Mesendoderm (in vitro differentiated cells): ENCODE measurements around the gene LGR4.

Experiments
- DNase-seq: peaks from one replicate; pipeline ENCODE4 v3.0.0; 2013
- H2AK5ac ChIP-seq: 2 replicates; pipeline ENCODE4 v1.6.1; 2013; ENCODE audit warnings: low read length, inconsistent platforms
- H2BK120ac ChIP-seq: 2 replicates; pipeline ENCODE4 v1.6.1; 2013; ENCODE audit warnings: low read depth, mild to moderate bottlenecking, low read length, moderate library complexity, mixed read lengths
- H2BK15ac ChIP-seq: replicated peaks from 2 replicates; pipeline ENCODE4 v1.6.1; 2013; ENCODE audit warnings: low read depth, mild to moderate bottlenecking, moderate library complexity
- H2BK5ac ChIP-seq: 2 replicates; pipeline ENCODE4 v1.6.1; 2013; ENCODE audit warnings: low read length, inconsistent platforms
- H3K18ac ChIP-seq: 2 replicates; pipeline ENCODE4 v1.6.1; 2013; ENCODE audit warnings: mild to moderate bottlenecking, low read length, mixed read lengths
- H3K23ac ChIP-seq: one replicate; pipeline ENCODE4 v1.6.1; 2013; ENCODE audit warnings: low read length
- H3K27ac ChIP-seq: 2 replicates; pipeline ENCODE4 v1.5.1; 2013; ENCODE audit warnings: low read depth, mild to moderate bottlenecking, inconsistent platforms, low read length, moderate library complexity
- H3K27me3 ChIP-seq: 2 replicates; pipeline ENCODE4 v1.6.1; 2013; ENCODE audit warnings: low read length, control low read depth, mild to moderate bottlenecking, inconsistent platforms; ENCODE audit not compliant: insufficient read depth, poor library complexity
- H3K36me3 ChIP-seq: 2 replicates; pipeline ENCODE4 v1.6.1; 2013; ENCODE audit warnings: low read length, inconsistent platforms; ENCODE audit not compliant: control insufficient read depth, insufficient read depth
- H3K4ac ChIP-seq: one replicate; pipeline ENCODE4 v1.6.1; 2013; ENCODE audit warnings: low read depth, mild to moderate bottlenecking, low read length, moderate library complexity
- H3K4me1 ChIP-seq: 2 replicates; pipeline ENCODE4 v1.6.1; 2013; ENCODE audit warnings: low read depth, low read length, inconsistent platforms; ENCODE audit not compliant: control insufficient read depth
- H3K4me2 ChIP-seq: 2 replicates; pipeline ENCODE4 v1.6.1; 2013; ENCODE audit warnings: low read length
- H3K4me3 ChIP-seq: 2 replicates; pipeline ENCODE4 v1.5.1; 2013; ENCODE audit warnings: mild to moderate bottlenecking, low read length
- H3K56ac ChIP-seq: one replicate; pipeline ENCODE4 v1.6.1; 2013; ENCODE audit warnings: low read length
- H3K79me1 ChIP-seq: 2 replicates; pipeline ENCODE4 v1.6.1; 2013; ENCODE audit warnings: low read length, inconsistent platforms
- H3K79me2 ChIP-seq: 2 replicates; pipeline ENCODE4 v1.6.1; 2013; ENCODE audit warnings: mild to moderate bottlenecking, low read length; ENCODE audit not compliant: control insufficient read depth, insufficient read depth
- H3K9ac ChIP-seq: 2 replicates; pipeline ENCODE4 v1.6.1; 2013; ENCODE audit warnings: low read length, inconsistent platforms
- H4K5ac ChIP-seq: one replicate; pipeline ENCODE4 v1.6.1; 2013; ENCODE audit warnings: low read length
- H4K8ac ChIP-seq: one replicate; pipeline ENCODE4 v1.6.1; 2013; ENCODE audit warnings: low read depth, mild to moderate bottlenecking, control low read depth, low read length, moderate library complexity
- WGBS: extraction: QIAGEN DNeasy Blood & Tissue Kit; methylation state at CpG from one replicate; pipeline ENCODE4 v1.1.7; 2013; ENCODE audit warnings: low lambda C conversion rate, missing lambda C conversion rate; ENCODE audit not compliant: insufficient coverage; ENCODE audit errors: extremely low coverage; 5-methylcytosine and 5-hydroxymethylcytosine counted together

Gene LGR4

DNA sequence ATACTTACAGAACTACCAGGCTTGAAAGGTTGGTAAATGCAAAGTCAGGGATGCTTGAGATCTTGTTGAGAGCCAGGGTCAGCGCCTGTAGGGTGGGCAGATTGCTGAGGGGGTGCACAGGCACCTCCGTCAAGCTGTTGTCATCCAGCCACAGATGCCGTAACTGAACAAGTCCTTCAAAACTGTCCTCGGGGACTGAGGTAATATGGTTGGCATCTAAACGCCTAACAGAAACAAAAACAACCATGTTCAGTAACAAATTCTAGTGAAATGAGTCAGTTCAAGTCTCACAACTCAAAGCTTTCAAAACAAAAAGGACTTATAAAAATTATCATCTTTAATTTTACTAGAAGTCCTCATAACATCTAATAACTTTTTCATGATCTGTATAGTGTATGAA lies 87.3 kb downstream of the LGR4 start:
- H3K27me3 ChIP-seq, result no peaks in the 10 kb centered on the region
- no peaks in the 10 kb centered on the region for H3K36me3 ChIP-seq
- no peak overlapping the region for H4K5ac ChIP-seq
- H3K4me2 ChIP-seq, result no peak overlapping the region
- no peak overlapping the region for H4K8ac ChIP-seq
- no peak overlapping the region for H3K27ac ChIP-seq
- WGBS, result no CpG with 5 or more reads among the region's 5 CpGs
- no peaks in the 10 kb centered on the region for H3K79me2 ChIP-seq
- no peak overlapping the region for H3K4ac ChIP-seq
- no peak overlapping the region for H3K18ac ChIP-seq
- H3K79me1 ChIP-seq, result no peaks in the 10 kb centered on the region
- H3K4me1 ChIP-seq, result peaks cover 2% of the 10 kb centered on the region
- H3K9ac ChIP-seq, result no peak overlapping the region
- DNase-seq, result no peak
- H2BK5ac ChIP-seq, result no peak overlapping the region
- no peak overlapping the region for H3K23ac ChIP-seq
- H3K56ac ChIP-seq, result no peak overlapping the region
- H2BK120ac ChIP-seq, result no peak overlapping the region
- H3K4me3 ChIP-seq, result no peak overlapping the region
- H2AK5ac ChIP-seq, result no peak overlapping the region
- H2BK15ac ChIP-seq, result no peak overlapping the region

DNA sequence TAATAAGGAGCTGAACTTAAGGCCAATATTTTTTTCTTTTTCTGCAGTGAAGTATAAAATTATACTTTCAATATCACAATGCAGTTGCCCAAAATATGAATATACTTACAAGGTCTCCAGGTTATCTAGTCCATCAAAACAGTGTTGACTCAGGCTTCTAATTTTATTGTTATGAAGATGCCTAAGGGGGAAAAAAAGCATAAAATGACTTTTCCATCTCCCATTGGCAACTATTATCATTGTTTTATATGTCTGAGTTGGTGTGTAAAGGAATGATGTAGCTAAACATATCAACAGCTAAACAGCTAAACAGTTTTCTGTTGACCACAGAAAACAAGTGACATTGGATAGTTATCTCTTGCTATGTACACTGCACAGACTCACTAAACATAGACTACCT lies 88.4 kb downstream of the LGR4 start:
- Histone ChIP-seq H3K27me3 (no peaks in the 10 kb centered on the region), H4K8ac (no peak overlapping the region), H3K18ac (no peak overlapping the region), H3K79me2 (no peaks in the 10 kb centered on the region), H3K27ac (no peak overlapping the region), H2BK5ac (no peak overlapping the region), H2BK120ac (no peak overlapping the region), H3K36me3 (no peaks in the 10 kb centered on the region), H3K4me3 (no peak overlapping the region), H3K56ac (no peak overlapping the region), H4K5ac (no peak overlapping the region), H3K23ac (no peak overlapping the region), H3K79me1 (no peaks in the 10 kb centered on the region), H3K4ac (no peak overlapping the region), H3K4me1 (peaks cover 2% of the 10 kb centered on the region), H3K9ac (no peak overlapping the region), H2BK15ac (no peak overlapping the region), H3K4me2 (no peak overlapping the region), H2AK5ac (no peak overlapping the region)
- DNase-seq, result no peak

DNA sequence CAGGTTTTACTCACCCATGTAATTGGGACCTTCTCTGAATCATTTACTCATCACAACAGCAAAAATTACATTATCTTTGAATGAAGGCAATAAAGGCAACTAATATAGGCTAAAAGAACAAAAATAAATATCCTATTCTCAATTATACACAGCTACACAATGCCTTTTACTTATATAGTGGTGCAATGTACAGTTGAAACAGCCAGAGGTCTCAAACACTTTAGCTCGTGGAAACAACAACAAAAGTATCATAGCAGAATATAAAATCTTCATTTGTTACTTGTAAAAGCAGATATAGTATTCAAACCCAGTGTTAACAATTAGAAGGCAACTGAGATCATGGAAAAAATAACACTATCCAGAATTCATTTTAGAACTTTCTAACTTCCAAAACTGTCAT lies 88.9 kb downstream of the LGR4 start:
- Histone ChIP-seq H3K4ac (no peak overlapping the region), H3K79me1 (no peaks in the 10 kb centered on the region), H4K5ac (no peak overlapping the region), H3K56ac (no peak overlapping the region), H2AK5ac (no peak overlapping the region), H3K36me3 (no peaks in the 10 kb centered on the region), H3K27ac (no peak overlapping the region), H2BK15ac (no peak overlapping the region), H3K4me2 (no peak overlapping the region), H3K4me1 (peaks cover 2% of the 10 kb centered on the region), H2BK120ac (no peak overlapping the region), H3K4me3 (no peak overlapping the region), H3K9ac (no peak overlapping the region), H3K18ac (no peak overlapping the region), H3K23ac (no peak overlapping the region), H3K27me3 (no peaks in the 10 kb centered on the region), H3K79me2 (no peaks in the 10 kb centered on the region), H4K8ac (no peak overlapping the region), H2BK5ac (no peak overlapping the region)
- no peak for DNase-seq
- WGBS, result no CpG with 5 or more reads among the region's 1 CpG

DNA sequence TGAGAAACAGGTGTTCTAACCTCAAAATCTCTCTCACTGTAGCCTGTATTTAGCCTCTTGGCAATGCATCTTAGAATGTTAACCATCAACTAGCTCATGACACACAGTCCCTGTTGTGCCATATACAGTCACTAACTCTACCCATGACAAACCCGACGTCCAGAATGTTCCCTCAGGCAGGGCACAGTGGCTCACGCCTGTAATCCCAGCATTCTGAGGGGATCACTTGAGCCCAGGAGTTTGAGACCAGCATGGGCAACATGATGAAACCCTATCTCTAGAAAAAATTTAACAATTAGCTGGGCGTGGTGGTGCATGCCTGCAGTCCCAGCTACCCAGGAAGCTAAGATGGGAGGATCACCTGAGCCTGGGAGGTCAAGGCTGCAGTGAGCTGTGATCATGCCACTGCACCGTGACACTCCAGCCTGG lies 91.3 kb downstream of the LGR4 start:
- no peak overlapping the region for H3K9ac ChIP-seq
- H3K79me2 ChIP-seq, result no peaks in the 10 kb centered on the region
- no peaks in the 10 kb centered on the region for H3K4me1 ChIP-seq
- no peak overlapping the region for H3K27ac ChIP-seq
- no peak overlapping the region for H3K18ac ChIP-seq
- no peak overlapping the region for H3K4me2 ChIP-seq
- no peak for DNase-seq
- H2AK5ac ChIP-seq, result no peak overlapping the region
- no peak overlapping the region for H2BK120ac ChIP-seq
- H3K27me3 ChIP-seq, result no peaks in the 10 kb centered on the region
- H2BK15ac ChIP-seq, result no peak overlapping the region
- H4K5ac ChIP-seq, result no peak overlapping the region
- no CpG with 5 or more reads among the region's 5 CpGs for WGBS
- no peaks in the 10 kb centered on the region for H3K36me3 ChIP-seq
- H3K4me3 ChIP-seq, result no peak overlapping the region
- no peak overlapping the region for H2BK5ac ChIP-seq
- H3K56ac ChIP-seq, result no peak overlapping the region
- no peak overlapping the region for H4K8ac ChIP-seq
- H3K79me1 ChIP-seq, result no peaks in the 10 kb centered on the region
- H3K23ac ChIP-seq, result no peak overlapping the region
- H3K4ac ChIP-seq, result no peak overlapping the region

DNA sequence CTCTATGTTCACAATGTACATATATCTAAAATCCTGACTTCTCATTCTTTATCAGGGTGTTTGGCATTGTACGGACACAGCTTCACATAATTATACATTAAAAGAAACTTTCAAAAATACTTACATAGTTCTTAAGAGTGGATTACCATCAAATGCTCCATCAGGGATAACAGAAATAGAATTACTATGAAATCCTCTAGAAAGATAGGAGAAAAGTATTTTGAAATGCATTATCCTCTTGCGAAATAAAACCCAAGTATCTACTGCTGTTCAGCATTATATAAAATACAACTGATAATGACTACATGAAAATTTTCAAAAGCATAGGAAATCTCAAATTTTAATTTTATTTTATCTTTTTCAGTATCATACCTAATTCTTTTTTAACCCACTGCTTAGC lies 91.8 kb downstream of the LGR4 start:
- H2BK15ac ChIP-seq, result no peak overlapping the region
- H3K27me3 ChIP-seq, result no peaks in the 10 kb centered on the region
- no peak overlapping the region for H2AK5ac ChIP-seq
- H2BK5ac ChIP-seq, result no peak overlapping the region
- no peaks in the 10 kb centered on the region for H3K79me2 ChIP-seq
- H3K4me3 ChIP-seq, result no peak overlapping the region
- no peak overlapping the region for H3K4me2 ChIP-seq
- H3K36me3 ChIP-seq, result no peaks in the 10 kb centered on the region
- H3K4ac ChIP-seq, result no peak overlapping the region
- H3K56ac ChIP-seq, result no peak overlapping the region
- no peak overlapping the region for H4K5ac ChIP-seq
- no peak overlapping the region for H4K8ac ChIP-seq
- no peak overlapping the region for H3K18ac ChIP-seq
- no CpG with 5 or more reads among the region's 2 CpGs for WGBS
- H2BK120ac ChIP-seq, result no peak overlapping the region
- H3K27ac ChIP-seq, result no peak overlapping the region
- H3K79me1 ChIP-seq, result no peaks in the 10 kb centered on the region
- no peak overlapping the region for H3K23ac ChIP-seq
- H3K9ac ChIP-seq, result no peak overlapping the region
- DNase-seq, result no peak
- H3K4me1 ChIP-seq, result no peaks in the 10 kb centered on the region

DNA sequence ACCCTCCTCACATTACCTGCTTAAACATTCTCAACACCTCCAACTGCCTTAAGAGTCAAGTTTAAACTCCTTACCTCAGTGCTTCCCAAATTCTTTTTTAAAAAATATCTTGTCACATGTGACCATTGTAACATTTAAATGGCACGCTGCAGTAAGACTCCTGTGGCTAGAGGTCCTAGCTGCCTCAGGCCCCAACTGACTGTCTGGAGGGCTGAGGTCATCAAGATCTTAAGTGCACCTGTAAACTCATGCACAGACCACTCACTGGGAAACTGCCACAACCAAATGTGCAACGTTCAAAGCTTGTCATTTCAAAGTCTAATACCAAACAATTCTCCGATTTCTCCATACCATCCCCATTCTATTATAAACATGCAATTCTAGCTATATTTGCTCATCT lies 93.1 kb downstream of the LGR4 start:
- no peaks in the 10 kb centered on the region for H3K4me1 ChIP-seq
- H2BK5ac ChIP-seq, result no peak overlapping the region
- H3K79me2 ChIP-seq, result no peaks in the 10 kb centered on the region
- H2BK15ac ChIP-seq, result no peak overlapping the region
- no peaks in the 10 kb centered on the region for H3K27me3 ChIP-seq
- no peak overlapping the region for H3K18ac ChIP-seq
- no peak overlapping the region for H4K8ac ChIP-seq
- no peak overlapping the region for H2BK120ac ChIP-seq
- no peak overlapping the region for H4K5ac ChIP-seq
- no peak overlapping the region for H3K4me3 ChIP-seq
- H3K9ac ChIP-seq, result no peak overlapping the region
- no peak overlapping the region for H2AK5ac ChIP-seq
- DNase-seq, result no peak
- no peak overlapping the region for H3K23ac ChIP-seq
- no peaks in the 10 kb centered on the region for H3K36me3 ChIP-seq
- H3K4ac ChIP-seq, result no peak overlapping the region
- no peaks in the 10 kb centered on the region for H3K79me1 ChIP-seq
- WGBS, result 100% methylated on average over 1 of the region's 3 CpGs
- H3K27ac ChIP-seq, result no peak overlapping the region
- H3K4me2 ChIP-seq, result no peak overlapping the region
- no peak overlapping the region for H3K56ac ChIP-seq
